Mesothelial cell of epicardium (in vitro differentiated cells): ENCODE data around the gene CMPK2. TPM values are rescaled to one million over a fixed set of nuclear protein-coding genes. Genes with fewer than 3 reads are reported as not detected.

Experiments
- DNase-seq, 2 experiments: peaks; one replicate each; pipeline ENCODE4 v3.0.0; 2021; ENCODE audit warnings: low spot score in 2 of 2; ENCODE audit not compliant: unreplicated experiment in 2 of 2
- H3K27ac Mint-ChIP-seq: 2 replicates; pipeline ENCODE4 v1.8.0; 2021; ENCODE audit warnings: mixed read lengths
- H3K27me3 Mint-ChIP-seq: 2 replicates; pipeline ENCODE4 v1.8.0; 2021; ENCODE audit warnings: low read depth, mixed read lengths
- H3K36me3 Mint-ChIP-seq: 2 replicates; pipeline ENCODE4 v1.8.0; 2021; ENCODE audit warnings: mixed read lengths
- H3K4me1 Mint-ChIP-seq: 2 replicates; pipeline ENCODE4 v1.8.0; 2021; ENCODE audit warnings: mixed read lengths
- H3K4me3 Mint-ChIP-seq: 2 replicates; pipeline ENCODE4 v1.8.0; 2021; ENCODE audit warnings: mild to moderate bottlenecking, moderate library complexity, mixed read lengths
- H3K9me3 Mint-ChIP-seq: 2 replicates; pipeline ENCODE4 v1.8.0; 2021; ENCODE audit warnings: mixed read lengths
- CTCF ChIP-seq: fragments of 200-600 bp; sonication (generic); IDR thresholded peaks from one replicate; pipeline ENCODE4 v1.5.0; 2021; ENCODE audit warnings: antibody characterized with exemption; ENCODE audit not compliant: unreplicated experiment
- total RNA-seq: library from RNA; stranded (reverse); gene quantifications from 3 replicates; pipeline ENCODE4 v1.2.1, GENCODE V29; 2021

CMPK2 gene
- total RNA-seq, 1 donor from 2014 or later, result 4.5 TPM

GRCh38 chr2:6806604-6807003, 59.1 kb downstream of the CMPK2 start:
- Mint-ChIP-seq H3K27me3 (peaks cover 8% of the 10 kb centered on the region), H3K36me3 (no peaks in the 10 kb centered on the region), H3K4me3 (no peak overlapping the region), H3K9me3 (no peaks in the 10 kb centered on the region), H3K27ac (no peak overlapping the region), H3K4me1 (peaks cover 13% of the 10 kb centered on the region)
- no peak for DNase-seq
- TF ChIP-seq CTCF, result no peak

GRCh38 chr2:6800553-6800952, 65.2 kb downstream of the CMPK2 start:
- H3K27ac Mint-ChIP-seq, result no peak overlapping the region
- TF ChIP-seq CTCF, result no peak
- no peaks in the 10 kb centered on the region for H3K9me3 Mint-ChIP-seq
- H3K36me3 Mint-ChIP-seq, result no peaks in the 10 kb centered on the region
- peaks cover 9% of the 10 kb centered on the region for H3K4me1 Mint-ChIP-seq
- H3K4me3 Mint-ChIP-seq, result no peak overlapping the region
- H3K27me3 Mint-ChIP-seq, result peaks cover 4% of the 10 kb centered on the region
- DNase-seq, result no peak

Other genes with a start within 250 kb of the CMPK2 start
- 3.7 to 4.4 TPM (median 4.3 TPM) in 3 replicates for gene RSAD2, start 11.9 kb upstream of the CMPK2 start, total RNA-seq
- gene RNF144A, start 51.5 kb upstream of the CMPK2 start, total RNA-seq, result 52.3 to 54.4 TPM (median 52.8 TPM) in 3 replicates